Stromal cell of bone marrow (primary cell): ENCODE data around the gene OR2T11.
A peak's percentile ranks its signal among the peaks of the same experiment; 100 is the strongest.
"Not testable (repeated sequence)": the region's sequence is repeated elsewhere in the genome, so short reads cannot be mapped to it uniquely, and the experiment has no call there.

Experiments
- DNase-seq: peaks from one replicate; pipeline ENCODE4 v3.0.0-alpha.2; 2012; ENCODE audit warnings: low read depth

Gene OR2T11, protein sequence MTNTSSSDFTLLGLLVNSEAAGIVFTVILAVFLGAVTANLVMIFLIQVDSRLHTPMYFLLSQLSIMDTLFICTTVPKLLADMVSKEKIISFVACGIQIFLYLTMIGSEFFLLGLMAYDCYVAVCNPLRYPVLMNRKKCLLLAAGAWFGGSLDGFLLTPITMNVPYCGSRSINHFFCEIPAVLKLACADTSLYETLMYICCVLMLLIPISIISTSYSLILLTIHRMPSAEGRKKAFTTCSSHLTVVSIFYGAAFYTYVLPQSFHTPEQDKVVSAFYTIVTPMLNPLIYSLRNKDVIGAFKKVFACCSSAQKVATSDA

DNA sequence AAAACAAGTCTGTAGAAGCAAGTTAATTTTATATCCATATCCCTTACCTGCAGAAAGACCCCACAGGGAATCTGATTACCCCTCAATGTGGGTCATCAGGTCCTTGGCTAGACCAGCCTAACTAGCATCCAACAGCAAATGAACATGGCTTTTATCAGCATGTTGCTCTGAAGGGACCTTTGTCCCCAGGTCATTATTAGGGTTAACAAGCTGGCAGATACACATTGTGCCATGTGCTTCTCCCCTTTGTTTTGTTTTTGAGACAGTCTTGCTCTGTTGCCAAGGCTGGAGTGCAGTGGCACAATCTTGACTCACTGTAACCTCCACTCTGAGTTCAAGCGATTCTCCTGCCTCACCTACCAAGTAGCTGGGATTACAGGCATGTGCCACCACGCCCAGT is at the start of gene OR2T11:
Gene OR2T11 (minus strand): TSS at position 101 of the 400 bp plus-strand sequence. CDS start 7,963 bp downstream, outside the sequence.
- not testable (repeated sequence) for DNase-seq

DNA sequence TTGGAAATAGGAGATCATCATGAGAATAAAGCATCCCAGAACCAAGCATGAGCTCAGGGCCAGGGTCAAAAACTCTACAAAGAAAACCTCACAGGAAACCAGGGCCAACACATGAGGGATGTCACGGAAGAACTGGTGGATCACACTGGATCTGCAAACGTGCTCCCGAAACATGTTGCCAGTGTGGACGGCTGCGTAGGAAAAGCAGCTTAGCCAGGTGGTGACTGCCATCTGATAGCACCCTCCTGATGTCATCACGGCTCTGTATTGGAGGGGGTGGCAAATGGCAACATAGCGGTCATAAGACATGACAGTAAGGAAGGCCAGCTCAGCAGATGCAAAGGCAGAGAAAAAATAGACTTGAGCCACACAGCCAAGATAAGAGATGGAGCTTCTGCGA is 46.8 kb upstream of the OR2T11 start:
- no peak for DNase-seq

DNA sequence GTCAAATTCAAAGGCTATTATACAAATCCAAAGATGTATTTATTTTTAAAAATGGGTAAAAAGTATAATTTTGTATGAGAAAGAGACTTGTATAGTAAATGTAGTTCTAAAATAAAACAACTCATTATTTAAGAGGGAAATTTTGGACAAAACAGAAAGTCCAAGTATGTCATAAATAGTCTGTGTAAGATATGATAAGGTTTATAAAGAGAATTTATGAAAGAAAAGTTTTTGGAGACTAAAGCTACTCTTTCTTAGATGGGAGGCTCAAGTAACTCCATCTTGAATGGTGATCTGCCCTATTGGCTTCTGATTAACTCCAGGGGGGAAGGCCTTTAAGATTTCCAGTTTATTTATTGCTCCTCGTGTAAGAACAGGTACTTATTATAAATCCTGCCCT is 35.1 kb upstream of the OR2T11 start:
- no peak for DNase-seq

DNA sequence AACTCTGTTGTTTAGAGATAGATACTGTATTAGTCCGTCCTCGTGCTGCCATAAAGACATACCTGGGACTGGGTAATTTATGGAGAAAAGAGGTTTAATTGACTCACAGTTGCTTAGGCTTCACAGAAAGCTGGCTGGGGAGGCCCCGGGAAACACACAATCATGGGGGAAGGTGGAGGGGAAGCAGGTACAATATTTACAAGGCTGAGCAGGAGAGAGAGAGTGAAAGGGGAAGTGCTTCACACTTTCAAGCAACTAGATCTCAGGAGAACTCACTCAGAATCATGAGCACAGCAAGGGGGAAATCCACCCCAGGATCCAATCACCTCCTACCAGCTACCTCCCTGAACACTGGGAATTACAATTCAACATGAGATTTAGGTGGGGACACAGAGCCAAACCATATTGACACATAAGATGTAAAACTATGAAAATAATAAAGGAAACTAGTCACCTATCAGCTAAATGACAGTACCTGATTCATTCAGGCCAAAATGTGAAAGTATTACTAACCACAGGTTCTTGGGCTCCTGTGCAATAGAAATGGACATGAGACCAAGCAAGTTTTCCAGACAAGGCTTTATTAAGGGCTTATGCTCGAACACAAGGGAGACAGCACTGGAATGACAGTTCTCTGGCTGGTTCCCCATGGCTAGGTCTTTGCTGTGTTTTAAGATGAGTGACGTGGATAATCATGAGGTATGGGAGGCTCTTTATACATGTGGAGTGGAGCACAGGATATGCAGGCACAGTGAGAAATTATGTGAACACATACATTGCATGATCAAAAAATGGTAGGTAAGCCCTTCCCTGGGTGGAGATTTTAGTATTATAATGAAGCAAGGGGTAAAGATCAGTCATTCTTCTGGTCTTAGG is 28.8 kb upstream of the OR2T11 start:
- DNase-seq = not testable (repeated sequence)

DNA sequence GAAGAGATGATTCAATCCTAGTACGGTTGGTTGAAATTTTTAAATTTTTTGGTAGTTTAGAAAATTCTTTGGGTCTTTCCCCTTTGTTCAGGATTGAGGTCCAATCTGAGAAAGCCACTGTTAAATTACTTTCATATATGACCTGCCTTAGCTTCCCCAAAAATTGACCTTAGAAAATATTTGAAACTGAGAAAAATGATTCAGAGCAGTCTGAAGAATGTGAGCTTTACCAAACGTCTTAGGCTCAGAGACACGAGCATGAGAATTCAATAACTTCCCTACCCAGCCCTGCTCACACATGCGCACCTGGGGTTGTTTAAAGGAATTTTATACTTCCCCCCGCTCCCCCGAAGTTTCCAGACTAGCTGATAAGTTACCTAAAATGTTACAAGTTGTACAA is 21.9 kb upstream of the OR2T11 start:
- not testable (repeated sequence) for DNase-seq

DNA sequence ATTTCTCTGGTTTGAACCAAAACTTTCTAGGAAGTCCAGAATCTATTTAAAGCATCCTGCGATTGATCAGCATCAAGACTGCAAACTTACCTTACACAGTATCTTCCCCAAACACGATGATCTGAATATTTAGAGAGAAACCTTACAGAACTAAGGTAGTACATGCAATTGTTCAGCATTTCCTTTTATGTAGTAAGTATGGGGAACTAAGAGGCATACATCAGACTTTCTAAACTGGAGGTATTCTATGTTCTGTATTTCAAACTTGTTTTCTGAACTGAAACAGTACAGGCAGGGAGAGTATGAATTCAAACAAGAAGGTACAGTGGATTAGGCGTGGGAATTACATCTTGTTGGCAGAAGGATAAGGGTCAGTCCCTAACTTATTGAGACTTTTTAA is 20.5 kb upstream of the OR2T11 start, which contains the start of gene OR2T27:
Gene OR2T27 (minus strand): TSS at position 175 of the 400 bp plus-strand sequence. CDS start 4,644 bp downstream, outside the sequence.
- not testable (repeated sequence) for DNase-seq

DNA sequence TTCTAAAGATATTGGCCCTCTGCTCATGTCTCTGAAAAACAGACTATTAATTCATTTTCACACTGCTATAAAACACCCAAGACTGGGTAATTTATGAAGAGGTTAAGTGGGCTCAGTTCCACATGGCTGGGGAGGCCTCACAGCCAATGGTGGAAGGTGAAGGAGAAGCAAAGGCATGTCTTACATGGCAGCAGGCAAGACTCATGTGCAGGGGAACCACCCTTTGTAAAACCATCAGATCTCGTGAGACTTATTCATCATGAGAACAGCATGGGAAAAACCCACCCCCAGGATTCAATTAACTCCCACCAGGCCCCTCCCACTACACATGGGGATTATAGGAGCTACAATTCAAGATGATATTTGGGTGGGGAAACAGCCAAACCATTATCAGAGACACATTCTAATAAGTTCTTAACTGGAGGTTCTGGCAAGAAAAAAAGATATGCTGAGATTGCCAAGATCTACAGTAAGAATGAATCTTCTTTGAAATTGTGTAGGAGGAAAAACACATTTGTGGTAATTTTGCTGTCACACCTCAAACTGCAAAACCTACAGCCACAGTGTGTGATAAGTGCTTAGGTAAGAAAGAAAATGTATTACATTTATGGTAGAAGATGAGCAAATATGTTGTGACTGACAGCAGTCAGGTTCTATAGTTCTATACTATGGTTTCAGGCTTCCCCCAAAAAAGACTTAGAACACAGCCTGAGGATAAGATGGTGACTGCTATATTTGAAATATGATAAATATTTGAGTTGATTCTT is 14.1 kb upstream of the OR2T11 start:
- not testable (repeated sequence) for DNase-seq

DNA sequence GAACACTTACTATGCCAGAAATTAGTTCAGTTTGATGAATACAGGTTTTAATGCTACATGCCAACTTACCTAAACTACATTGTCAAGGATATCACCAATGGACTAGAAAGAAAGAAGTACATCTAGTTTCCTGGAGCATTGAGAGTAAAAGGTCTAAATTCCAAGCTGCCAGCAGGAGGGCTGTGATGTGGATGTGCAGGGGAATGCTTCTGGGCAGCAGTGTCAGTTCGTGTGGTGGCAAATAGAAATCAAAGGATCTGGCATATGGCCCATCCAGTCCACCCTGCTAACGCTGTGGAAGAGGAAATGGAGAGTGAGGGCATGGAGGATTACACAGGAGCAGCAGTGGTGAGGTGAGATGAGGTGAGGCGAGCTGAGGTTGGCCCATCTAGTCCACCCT is 10.3 kb upstream of the OR2T11 start, which contains the start of gene OR2T35:
Gene OR2T35 (minus strand): TSS at position 101 of the 400 bp plus-strand sequence. CDS start 6,020 bp downstream, outside the sequence.
- not testable (repeated sequence) for DNase-seq

DNA sequence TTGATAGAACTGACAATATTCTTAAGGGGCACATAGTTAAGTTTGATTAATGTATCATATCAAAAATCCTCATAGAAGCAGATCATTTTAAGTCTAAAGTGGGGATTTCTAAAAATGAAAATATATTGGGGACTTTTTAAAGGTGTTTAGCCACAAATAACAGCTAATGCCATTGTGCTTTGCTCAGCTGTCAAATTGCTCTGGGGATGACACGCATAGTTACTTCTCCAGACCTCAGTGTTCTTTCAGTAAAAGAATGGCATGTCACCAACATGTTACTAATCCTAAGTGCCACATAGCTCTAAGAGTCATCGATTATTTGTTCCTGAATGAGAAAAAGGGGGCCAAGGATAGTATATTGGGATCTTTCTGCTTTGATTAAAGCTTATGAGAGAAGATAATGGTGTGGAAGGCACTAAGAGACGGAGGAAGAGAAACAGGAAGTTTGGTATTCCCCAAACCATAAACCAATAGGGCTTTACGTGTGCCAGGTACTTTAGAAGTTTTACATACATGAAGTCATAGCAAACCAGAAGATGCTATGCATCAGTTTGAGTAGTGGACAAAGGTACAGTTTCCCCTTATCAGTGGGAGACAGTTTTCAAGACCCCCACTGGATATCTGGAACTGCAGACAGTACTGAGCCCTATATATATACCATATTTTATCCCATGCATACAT is 8.2 kb upstream of the OR2T11 start:
- not testable (repeated sequence) for DNase-seq

DNA sequence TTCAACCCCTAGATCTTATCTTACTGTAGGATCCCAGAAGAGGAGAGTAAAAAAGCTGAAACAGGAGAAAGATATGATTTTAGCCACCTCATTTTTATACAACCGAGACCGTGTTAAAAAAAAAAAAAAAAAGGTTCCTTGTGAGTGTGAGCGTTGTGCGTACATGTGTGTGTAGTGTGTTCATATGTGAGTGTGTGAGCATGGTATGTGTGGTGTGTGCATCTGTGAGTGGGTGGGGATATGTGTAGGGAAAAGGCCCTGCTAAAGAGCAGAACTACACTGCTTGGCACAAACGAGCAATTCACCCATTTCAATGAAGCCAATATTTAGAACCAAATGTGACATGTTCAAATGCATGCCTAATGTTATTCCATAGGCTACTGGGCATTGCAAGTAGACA is 6.7 kb upstream of the OR2T11 start:
- not testable (repeated sequence) for DNase-seq

DNA sequence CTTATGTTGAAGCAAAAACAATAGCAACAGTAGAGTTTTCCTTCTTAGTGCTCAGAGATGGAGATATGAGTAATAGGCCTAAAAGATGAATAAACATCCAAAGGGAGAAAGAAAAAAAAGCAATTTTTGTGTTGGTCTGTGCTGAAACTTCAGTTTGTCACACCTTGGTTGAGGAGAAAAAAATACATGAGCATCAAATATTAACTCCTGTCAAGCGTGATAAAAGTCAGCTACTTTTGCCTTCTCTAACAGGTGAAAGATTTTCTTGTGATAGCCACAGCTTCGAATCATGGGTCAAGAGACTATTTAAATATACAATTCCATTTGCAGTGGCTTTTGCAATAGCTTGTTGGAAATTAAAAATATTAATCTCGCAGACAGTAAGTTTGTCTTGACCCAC is 6.0 kb upstream of the OR2T11 start:
- DNase-seq = not testable (repeated sequence)

DNA sequence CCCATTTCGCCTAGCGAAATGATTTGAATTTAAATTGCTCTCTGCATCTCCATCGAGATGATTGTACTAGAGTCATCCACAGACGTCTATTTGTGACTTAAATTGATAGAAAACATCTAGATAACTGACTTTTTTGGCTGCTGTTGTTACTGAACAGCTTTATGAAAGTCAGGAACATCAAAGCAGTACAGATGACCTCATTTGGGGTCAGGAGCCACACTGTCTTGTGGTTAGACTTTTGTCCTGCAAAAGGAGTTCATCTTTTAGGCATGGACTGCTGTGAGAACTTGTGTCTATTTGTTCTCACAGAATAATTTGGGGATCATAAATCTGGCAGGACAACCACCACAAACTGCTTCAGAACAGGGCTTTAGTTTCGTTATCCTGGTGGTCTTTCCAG is 4.8 kb upstream of the OR2T11 start:
- DNase-seq = not testable (repeated sequence)

DNA sequence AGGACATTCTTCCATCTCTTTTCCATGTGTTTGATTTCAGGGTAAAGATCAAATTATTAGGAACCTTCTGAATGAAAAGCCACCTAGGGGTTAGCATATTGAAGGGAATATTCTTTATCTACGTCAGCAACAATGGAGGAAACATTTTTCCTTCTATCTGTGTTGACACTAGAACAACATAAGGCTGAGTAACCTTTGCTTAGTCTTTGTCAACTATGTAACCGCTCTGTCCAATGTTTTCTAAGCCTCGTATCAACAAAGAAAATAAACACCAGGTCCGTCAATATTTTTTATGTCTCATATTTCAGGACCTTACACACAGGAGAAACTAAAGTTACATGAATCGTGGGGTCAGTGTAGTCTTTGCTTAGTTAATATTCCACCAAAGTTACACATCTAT is 1.7 kb upstream of the OR2T11 start:
- DNase-seq = not testable (repeated sequence)

DNA sequence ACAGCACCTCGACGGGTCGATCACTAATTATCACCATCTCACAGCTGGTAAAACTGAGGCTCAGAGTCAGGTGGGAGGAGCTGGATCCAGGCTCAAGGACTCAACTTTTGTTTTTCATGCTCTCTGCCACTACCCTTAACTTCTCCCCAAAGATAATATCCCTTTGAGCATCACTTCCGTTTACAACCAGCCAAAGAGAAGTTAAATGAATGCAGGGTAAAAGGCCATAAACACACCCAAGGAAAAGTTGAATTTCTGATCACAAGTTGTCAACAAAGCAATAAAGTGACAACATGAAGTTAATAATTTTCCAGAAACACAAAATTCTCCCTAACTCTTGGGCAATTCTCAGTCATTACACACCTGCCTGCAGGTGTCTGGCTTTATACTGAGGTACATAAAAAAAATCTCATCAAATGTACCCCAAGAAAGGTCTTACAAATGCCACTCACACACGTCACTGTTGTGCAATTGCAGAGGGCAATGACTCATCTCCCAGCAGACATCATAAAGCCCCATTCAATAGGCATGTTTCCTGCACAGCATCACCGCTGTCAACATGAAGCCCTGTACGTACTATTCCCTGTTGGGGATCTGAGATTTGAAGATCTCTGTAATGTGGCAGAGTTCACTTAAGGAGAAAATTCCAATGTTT is 3.4 kb downstream of the OR2T11 start:
- DNase-seq = no peak

DNA sequence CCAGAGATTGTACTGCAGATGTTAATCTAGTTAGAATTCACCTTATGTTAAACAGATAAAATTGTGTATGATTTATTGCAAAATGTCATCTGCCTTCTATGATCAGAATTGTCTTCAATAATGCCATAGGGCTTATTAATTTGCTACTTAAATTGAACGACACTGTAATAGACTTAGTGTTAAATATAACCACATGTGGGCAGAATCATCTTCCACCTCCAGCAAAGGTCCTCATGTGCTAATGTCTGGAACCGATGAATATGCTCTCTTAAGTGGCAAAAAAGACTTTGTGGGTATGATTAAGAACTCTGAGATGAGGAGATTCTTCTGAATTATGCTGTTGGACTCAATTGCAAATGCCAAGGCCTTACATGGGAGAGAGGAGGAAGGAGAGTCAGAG is 4.3 kb downstream of the OR2T11 start:
- DNase-seq = no peak

DNA sequence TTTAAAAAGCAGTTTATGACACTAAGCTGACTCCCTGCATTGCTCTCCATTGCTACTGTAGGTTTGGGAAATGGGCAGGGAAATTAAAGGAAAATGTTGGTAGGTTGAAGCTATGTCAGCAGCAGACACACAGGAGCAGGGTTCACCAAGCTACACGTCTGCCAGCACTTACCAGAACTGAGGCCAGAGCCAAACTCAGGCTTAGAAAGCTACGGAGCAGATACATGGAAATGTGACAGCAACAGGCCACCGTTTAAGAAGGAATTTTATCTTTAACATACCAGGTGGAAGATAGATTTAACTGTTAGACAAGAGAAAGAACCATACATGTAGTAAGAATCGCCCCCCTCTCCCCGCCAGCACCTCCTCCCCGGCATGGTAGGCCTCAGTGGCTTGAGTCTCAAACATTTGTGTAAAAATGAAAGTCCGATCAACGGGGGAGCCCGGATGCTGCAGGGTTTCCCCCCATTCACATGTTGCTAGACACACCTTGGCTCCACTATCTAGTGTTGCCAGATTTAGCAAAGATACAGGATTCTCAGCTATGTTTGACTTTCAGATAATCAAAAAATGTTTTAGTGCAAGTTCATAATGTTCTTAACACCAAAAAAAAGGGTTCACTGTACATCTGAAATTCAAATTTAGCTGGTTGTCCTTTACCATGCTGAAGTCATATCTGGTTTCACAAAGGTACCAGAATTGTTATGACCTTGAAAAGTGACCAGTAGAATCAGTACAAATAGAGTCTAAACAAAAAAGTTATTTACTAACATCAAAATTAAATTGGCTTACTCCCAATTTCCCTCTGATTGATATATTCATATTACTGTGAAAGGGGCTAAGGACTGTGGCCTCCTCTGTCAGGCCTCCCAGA is 6.7 kb downstream of the OR2T11 start:
- DNase-seq = no peak

DNA sequence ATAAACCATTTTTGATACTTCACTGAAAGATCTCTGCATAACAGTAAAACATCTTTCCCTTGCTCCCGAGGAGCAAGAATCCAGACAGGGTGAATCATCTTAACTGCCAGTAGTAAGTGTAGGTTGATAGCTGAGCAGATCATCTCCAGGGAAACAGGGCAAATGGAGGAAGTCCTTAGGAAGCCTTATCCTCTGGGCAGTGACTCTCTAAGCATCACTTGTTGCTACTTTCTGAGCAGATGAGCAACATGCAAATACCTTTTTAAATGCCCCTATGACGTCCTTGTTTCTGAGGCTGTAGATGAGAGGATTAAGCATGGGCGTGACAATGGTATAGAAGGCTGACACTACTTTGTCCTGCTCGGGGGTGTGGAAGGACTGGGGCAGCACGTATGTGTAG is 8.9 kb downstream of the OR2T11 start:
- DNase-seq = no peak

DNA sequence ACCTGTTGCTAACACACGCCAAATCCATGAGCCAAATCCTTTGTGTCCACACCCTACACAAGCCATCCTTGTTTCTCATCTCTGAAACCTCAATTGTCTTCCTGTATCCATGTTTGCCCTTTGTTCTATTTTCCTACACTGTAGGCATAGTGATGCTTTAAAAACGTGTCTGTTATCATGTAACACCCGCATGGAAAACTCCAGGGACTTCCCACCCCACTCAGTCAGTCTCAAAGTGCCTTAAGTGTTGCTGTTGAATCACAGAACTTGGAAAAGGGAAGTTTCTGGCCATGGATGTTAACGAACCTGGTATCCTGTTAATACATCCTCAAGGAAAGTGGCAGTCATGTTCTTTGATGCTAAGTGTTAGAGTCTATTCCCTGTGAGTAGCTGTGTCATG is 9.7 kb downstream of the OR2T11 start:
- no peak for DNase-seq

DNA sequence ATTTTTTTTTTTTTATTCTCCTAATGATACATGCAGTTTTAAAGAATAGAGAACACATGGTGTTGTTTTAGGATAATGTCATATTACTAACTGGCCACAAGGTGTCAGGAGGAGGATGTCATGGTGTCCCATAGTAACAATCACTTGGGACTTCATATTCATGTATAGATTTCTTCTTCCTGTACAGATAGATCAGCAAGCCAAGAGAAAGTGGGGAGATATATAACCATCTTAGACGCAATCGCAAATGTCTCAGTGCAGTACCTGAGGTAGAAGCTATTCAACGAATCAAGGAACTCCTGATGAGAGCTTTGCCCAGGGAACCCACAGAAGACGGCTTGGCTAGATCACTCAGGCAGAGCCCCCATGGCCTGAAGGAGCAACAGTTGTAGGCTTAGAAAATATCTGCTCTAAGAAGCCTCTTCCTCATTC is 12.3 kb downstream of the OR2T11 start:
- DNase-seq = peak; percentile 2

DNA sequence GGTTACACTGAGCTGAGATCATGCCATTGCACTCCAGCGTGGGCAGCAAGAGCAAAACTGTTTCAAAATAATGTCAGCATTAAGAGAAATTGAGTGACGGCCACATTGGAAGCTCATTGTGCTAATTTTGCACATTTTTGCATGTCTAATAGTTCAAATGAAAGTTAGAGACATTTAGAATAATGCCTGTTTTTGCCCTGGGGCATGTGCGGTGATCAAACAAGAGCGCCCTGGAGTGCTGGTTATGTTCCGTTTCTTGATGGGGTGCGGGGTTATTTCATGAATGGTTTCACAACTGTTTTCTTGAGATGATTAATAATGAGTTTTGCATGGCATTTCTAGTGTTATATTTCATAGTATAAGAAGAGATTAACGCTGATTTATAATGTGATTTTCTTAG is 13.1 kb downstream of the OR2T11 start:
- DNase-seq = no peak
